Activated CD4-positive, alpha-beta T cell treated with anti-CD3 and anti-CD28 coated beads, Interleukin-2, amount 50 U/mL, for 24 hours (primary cell): ENCODE data around the gene HELZ.

Source experiments
- DNase-seq, 2 donors: peaks; one replicate each; pipeline ENCODE4 v3.0.0-alpha.2; 2020; ENCODE audit warnings: low read depth in 1 of 2, low spot score in 1 of 2

Gene HELZ

GRCh38 chr17:67033613-67034012 lies 211.4 kb downstream of the HELZ start:
- DNase-seq, result no peak

GRCh38 chr17:67032985-67033384 lies 212.0 kb downstream of the HELZ start:
- no peak for DNase-seq

GRCh38 chr17:67032382-67032781 lies 212.6 kb downstream of the HELZ start:
- no peak for DNase-seq

GRCh38 chr17:67030641-67031040 lies 214.4 kb downstream of the HELZ start:
- no peak for DNase-seq

GRCh38 chr17:67027031-67027628 lies 217.9 kb downstream of the HELZ start:
- DNase-seq, result no peak

GRCh38 chr17:67026341-67026740 lies 218.7 kb downstream of the HELZ start:
- DNase-seq, result no peak

GRCh38 chr17:67025216-67025792 lies 219.7 kb downstream of the HELZ start:
- no peak for DNase-seq

GRCh38 chr17:67024736-67025135 lies 220.3 kb downstream of the HELZ start:
- DNase-seq, result no peak

- no peak for DNase-seq
Measured at GRCh38 chr17:67022451-67022810, 222.6 kb downstream of the HELZ start.

- DNase-seq, result no peak
Measured at GRCh38 chr17:67021743-67022450, 223.1 kb downstream of the HELZ start.

GRCh38 chr17:67021196-67021595 lies 223.8 kb downstream of the HELZ start:
- DNase-seq, result no peak
